ENCODE data around the gene DLEC1. TPM values are rescaled to one million over a fixed set of nuclear protein-coding genes. Genes with fewer than 3 reads are reported as not detected.
"Not testable (repeated sequence)": the region's sequence is repeated elsewhere in the genome, so short reads cannot be mapped to it uniquely, and the experiment has no call there.

The DLEC1 gene
- polyA plus RNA-seq, 1 donor from 2014 or later, result 0.25 TPM

DNA sequence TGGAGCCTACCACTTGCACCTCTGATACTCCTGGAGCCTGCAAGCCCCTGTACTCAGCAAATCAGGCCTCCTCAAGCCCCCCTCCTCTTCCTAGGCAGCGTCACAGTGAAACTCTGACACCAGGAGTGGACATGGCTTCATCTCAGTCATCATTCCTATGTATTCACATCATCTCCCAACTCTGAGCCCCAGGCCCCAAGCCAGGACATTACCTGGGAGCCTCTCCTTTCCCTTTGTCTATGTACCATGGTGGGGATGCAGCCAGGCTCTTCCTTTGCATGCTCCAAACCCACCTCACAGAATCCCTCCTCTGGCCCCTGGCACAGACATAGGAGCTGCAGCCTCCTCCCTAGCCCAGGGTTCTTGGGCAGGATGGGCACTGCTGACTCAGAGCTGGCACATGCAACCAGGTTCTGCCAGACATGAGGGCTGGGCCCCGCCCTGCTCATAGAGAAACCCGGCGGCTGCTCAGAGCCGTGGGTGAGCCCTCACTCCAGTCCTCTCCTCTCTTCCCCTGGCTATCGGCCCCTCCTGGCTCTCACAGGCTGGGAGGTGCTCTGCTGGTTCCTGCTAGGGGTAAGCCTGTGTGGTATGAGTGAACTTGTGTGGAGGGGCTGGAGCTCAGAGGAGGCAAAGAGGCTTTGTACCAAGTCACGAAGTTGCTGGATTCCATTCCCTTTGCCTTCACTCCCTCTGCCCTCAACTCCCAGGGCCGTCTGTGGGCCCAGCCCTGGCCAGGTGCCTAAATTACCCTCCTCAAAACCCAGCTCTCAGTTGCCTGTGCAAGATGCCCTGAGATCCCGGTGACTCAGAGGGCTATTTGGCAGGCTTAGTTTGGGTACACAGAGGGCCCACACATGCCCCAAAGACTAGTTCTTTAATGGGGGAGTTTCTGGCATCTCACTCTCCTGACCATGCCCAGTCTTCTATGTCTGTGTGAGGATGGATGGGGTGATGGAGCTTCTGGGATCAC is 7.7 kb upstream of the DLEC1 start:
- Histone ChIP-seq H3K9me3 (ENCODE audit: low read length) (no peaks in the 10 kb centered on the region), H3K27ac (ENCODE audit: low read length) (no peak overlapping the region), H3K9me2 (ENCODE audit: insufficient read depth, low read length) (no peaks in the 10 kb centered on the region), H3K79me2 (replicated peaks; ENCODE audit: insufficient read depth, low read length) (no peaks in the 10 kb centered on the region), H3F3A (ENCODE audit: insufficient read depth, low read length, poor library complexity, severe bottlenecking) (no peaks in the 10 kb centered on the region), H4K20me1 (ENCODE audit: insufficient read depth) (no peaks in the 10 kb centered on the region), H3K27me3 (ENCODE audit: insufficient read depth, low read depth, low read length) (peaks cover 24% of the 10 kb centered on the region), H3K9ac (ENCODE audit: low read length) (no peak overlapping the region), H3K4me3 (ENCODE audit: low read length) (no peak overlapping the region), H3K4me2 (ENCODE audit: low read length) (no peak overlapping the region), H3K36me3 (ENCODE audit: insufficient read depth, low read length) (no peaks in the 10 kb centered on the region), H2AFZ (ENCODE audit: low read depth, low read length) (no peak overlapping the region)
- TF ChIP-seq MXI1 (conservative IDR thresholded peaks at IDR 0.05; ENCODE audit: poor library complexity, severe bottlenecking) (no peak), TAF1 (IDR thresholded peaks at IDR 0.05; ENCODE audit: low read depth) (no peak), RAD21 (conservative IDR thresholded peaks at IDR 0.05) (no peak), EP300 (conservative IDR thresholded peaks at IDR 0.05; ENCODE audit: poor library complexity, severe bottlenecking) (no peak), POLR2AphosphoS5 (IDR thresholded peaks at IDR 0.05) (no peak), EZH2 (IDR thresholded peaks at IDR 0.05; ENCODE audit: borderline replicate concordance, insufficient read depth, low read length, poor library complexity, severe bottlenecking) (no peak), SMC3 (conservative IDR thresholded peaks at IDR 0.05; ENCODE audit: poor library complexity) (no peak)
- TF ChIP-seq, protein P1, sequence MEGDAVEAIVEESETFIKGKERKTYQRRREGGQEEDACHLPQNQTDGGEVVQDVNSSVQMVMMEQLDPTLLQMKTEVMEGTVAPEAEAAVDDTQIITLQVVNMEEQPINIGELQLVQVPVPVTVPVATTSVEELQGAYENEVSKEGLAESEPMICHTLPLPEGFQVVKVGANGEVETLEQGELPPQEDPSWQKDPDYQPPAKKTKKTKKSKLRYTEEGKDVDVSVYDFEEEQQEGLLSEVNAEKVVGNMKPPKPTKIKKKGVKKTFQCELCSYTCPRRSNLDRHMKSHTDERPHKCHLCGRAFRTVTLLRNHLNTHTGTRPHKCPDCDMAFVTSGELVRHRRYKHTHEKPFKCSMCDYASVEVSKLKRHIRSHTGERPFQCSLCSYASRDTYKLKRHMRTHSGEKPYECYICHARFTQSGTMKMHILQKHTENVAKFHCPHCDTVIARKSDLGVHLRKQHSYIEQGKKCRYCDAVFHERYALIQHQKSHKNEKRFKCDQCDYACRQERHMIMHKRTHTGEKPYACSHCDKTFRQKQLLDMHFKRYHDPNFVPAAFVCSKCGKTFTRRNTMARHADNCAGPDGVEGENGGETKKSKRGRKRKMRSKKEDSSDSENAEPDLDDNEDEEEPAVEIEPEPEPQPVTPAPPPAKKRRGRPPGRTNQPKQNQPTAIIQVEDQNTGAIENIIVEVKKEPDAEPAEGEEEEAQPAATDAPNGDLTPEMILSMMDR (IDR thresholded peaks at IDR 0.05; ENCODE audit: poor library complexity, severe bottlenecking), result no peak
- TF ChIP-seq, protein P2, sequence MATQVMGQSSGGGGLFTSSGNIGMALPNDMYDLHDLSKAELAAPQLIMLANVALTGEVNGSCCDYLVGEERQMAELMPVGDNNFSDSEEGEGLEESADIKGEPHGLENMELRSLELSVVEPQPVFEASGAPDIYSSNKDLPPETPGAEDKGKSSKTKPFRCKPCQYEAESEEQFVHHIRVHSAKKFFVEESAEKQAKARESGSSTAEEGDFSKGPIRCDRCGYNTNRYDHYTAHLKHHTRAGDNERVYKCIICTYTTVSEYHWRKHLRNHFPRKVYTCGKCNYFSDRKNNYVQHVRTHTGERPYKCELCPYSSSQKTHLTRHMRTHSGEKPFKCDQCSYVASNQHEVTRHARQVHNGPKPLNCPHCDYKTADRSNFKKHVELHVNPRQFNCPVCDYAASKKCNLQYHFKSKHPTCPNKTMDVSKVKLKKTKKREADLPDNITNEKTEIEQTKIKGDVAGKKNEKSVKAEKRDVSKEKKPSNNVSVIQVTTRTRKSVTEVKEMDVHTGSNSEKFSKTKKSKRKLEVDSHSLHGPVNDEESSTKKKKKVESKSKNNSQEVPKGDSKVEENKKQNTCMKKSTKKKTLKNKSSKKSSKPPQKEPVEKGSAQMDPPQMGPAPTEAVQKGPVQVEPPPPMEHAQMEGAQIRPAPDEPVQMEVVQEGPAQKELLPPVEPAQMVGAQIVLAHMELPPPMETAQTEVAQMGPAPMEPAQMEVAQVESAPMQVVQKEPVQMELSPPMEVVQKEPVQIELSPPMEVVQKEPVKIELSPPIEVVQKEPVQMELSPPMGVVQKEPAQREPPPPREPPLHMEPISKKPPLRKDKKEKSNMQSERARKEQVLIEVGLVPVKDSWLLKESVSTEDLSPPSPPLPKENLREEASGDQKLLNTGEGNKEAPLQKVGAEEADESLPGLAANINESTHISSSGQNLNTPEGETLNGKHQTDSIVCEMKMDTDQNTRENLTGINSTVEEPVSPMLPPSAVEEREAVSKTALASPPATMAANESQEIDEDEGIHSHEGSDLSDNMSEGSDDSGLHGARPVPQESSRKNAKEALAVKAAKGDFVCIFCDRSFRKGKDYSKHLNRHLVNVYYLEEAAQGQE (IDR thresholded peaks at IDR 0.05; ENCODE audit: borderline replicate concordance), result no peak

DNA sequence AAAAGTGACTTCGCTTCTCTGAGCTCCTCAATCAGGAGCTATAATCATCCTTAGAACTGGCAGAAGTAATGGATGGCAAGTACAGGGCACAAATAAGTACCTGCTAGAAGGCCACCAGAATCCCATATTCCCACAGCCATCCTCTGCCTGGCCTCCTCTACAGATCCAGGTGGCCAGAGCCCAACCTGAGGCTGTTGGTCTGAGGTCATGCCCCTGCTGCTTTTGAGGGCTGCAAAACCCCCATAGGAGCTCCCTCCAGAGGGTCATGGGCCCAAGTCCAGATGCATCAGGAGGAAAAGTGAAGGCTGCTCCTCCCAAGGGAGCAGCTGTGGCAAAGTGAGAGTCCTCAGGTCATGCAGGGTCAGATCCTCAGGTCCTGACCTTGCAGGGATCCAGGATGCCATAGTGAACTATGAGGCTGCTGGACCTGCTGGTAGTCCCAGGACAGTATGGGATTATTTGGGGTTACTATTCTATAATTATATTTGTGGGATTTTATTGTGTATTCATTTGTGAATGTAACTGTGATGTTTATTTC is 6.6 kb upstream of the DLEC1 start:
- Histone ChIP-seq H3F3A (ENCODE audit: insufficient read depth, low read length, poor library complexity, severe bottlenecking) (no peaks in the 10 kb centered on the region), H3K9me3 (ENCODE audit: low read length) (no peaks in the 10 kb centered on the region), H3K9ac (ENCODE audit: low read length) (no peak overlapping the region), H3K4me3 (ENCODE audit: low read length) (no peak overlapping the region), H3K27me3 (ENCODE audit: insufficient read depth, low read depth, low read length) (peaks cover 24% of the 10 kb centered on the region), H4K20me1 (ENCODE audit: insufficient read depth) (no peaks in the 10 kb centered on the region), H3K27ac (ENCODE audit: low read length) (no peak overlapping the region), H3K4me2 (ENCODE audit: low read length) (no peak overlapping the region), H3K36me3 (ENCODE audit: insufficient read depth, low read length) (no peaks in the 10 kb centered on the region), H3K79me2 (replicated peaks; ENCODE audit: insufficient read depth, low read length) (no peaks in the 10 kb centered on the region), H2AFZ (ENCODE audit: low read depth, low read length) (no peak overlapping the region), H3K9me2 (ENCODE audit: insufficient read depth, low read length) (no peaks in the 10 kb centered on the region)
- TF ChIP-seq EZH2 (IDR thresholded peaks at IDR 0.05; ENCODE audit: borderline replicate concordance, insufficient read depth, low read length, poor library complexity, severe bottlenecking) (no peak), POLR2AphosphoS5 (IDR thresholded peaks at IDR 0.05) (no peak), EP300 (conservative IDR thresholded peaks at IDR 0.05; ENCODE audit: poor library complexity, severe bottlenecking) (no peak)
- TF ChIP-seq, protein P2 (IDR thresholded peaks at IDR 0.05; ENCODE audit: borderline replicate concordance), result no peak
- TF ChIP-seq, protein P1 (IDR thresholded peaks at IDR 0.05; ENCODE audit: poor library complexity, severe bottlenecking), result no peak

DNA sequence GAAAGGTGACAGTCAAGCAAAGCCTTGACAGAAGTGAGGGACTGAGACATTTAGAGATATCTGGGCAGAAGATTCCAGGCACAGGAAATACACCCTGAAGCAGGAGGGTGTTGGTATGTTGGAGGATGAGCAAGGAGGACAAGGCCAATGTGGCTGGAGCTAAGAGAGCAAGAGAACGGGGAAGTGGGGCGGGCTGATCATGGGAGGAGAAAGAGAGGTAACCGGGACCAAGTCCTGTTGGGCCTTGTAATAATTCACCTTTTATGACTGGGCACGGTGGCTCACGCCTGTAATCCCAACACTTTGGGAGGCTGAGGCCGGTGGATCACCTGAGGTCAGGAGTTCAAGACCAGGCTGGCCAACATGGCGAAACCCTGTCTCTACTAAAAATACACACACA is 5.4 kb upstream of the DLEC1 start:
- H3K36me3 ChIP-seq (ENCODE audit: insufficient read depth, low read length); H3K27ac ChIP-seq (ENCODE audit: low read length); H3K4me2 ChIP-seq (ENCODE audit: low read length); H3K9me2 ChIP-seq (ENCODE audit: insufficient read depth, low read length); H2AFZ ChIP-seq (ENCODE audit: low read depth, low read length); H3K9me3 ChIP-seq (ENCODE audit: low read length); H3K9ac ChIP-seq (ENCODE audit: low read length); H4K20me1 ChIP-seq (ENCODE audit: insufficient read depth); H3K79me2 ChIP-seq (replicated peaks; ENCODE audit: insufficient read depth, low read length); H3F3A ChIP-seq (ENCODE audit: insufficient read depth, low read length, poor library complexity, severe bottlenecking); H3K4me3 ChIP-seq (ENCODE audit: low read length): not testable (repeated sequence)
- peaks cover 23% of the 10 kb centered on the region for H3K27me3 ChIP-seq (ENCODE audit: insufficient read depth, low read depth, low read length)
